A549 (cell line): ENCODE measurements around the gene HAND1.

Experiments
- CTCF ChIP-seq: fragments of >200 bp; sonication (Bioruptor Twin); formaldehyde crosslinking; IDR thresholded peaks from 3 replicates; pipeline ENCODE4 v1.5.1; 2016
- EP300 ChIP-seq, 2 experiments: fragments of >200 bp; sonication (Bioruptor Twin); formaldehyde crosslinking; IDR thresholded peaks; 2 replicates in 1 of 2; 3 replicates in 1 of 2; pipeline ENCODE4 v1.6.1; 2016 to 2017
- ESRRA ChIP-seq: fragments of 150-350 bp; IDR thresholded peaks from 2 replicates; pipeline ENCODE4 v1.6.1; 2014; ENCODE audit warnings: mild to moderate bottlenecking, low read length, borderline replicate concordance
- GATA3 ChIP-seq: IDR thresholded peaks from 2 replicates; pipeline ENCODE4 v1.6.1; 2012; ENCODE audit warnings: borderline replicate concordance
- JUN ChIP-seq, 2 experiments: fragments of >200 bp; sonication (Bioruptor Twin); formaldehyde crosslinking; IDR thresholded peaks; 2 replicates in 1 of 2; 3 replicates in 1 of 2; pipeline ENCODE4 v1.6.1; 2016 to 2017
- MAFK ChIP-seq: fragments of 450-650 bp; IDR thresholded peaks from 2 replicates; pipeline ENCODE4 v1.6.1; 2014; ENCODE audit not compliant: partially characterized antibody
- MYC ChIP-seq: IDR thresholded peaks from 2 replicates; pipeline ENCODE4 v1.6.1; 2012; ENCODE audit warnings: mild to moderate bottlenecking, inconsistent platforms, low read length, improper control_type of control experiment, borderline replicate concordance
- NFE2L2 ChIP-seq: fragments of 150-350 bp; conservative IDR thresholded peaks from 2 replicates; pipeline ENCODE4 v1.6.1; 2014; ENCODE audit warnings: low read length
- NR3C1 ChIP-seq: fragments of >200 bp; sonication (Bioruptor Twin); formaldehyde crosslinking; IDR thresholded peaks from 3 replicates; pipeline ENCODE4 v1.6.1; 2017
- PBX3 ChIP-seq: IDR thresholded peaks from 2 replicates; pipeline ENCODE4 v1.6.1; 2012
- POLR2A ChIP-seq: IDR thresholded peaks from 2 replicates; pipeline ENCODE4 v1.6.1; 2012; ENCODE audit warnings: mild to moderate bottlenecking, low read length
- SMC3 ChIP-seq: fragments of >200 bp; sonication (Bioruptor Twin); formaldehyde crosslinking; IDR thresholded peaks from 3 replicates; pipeline ENCODE4 v1.6.1; 2018; ENCODE audit warnings: inconsistent platforms
- USF2 ChIP-seq: fragments of 450-650 bp; IDR thresholded peaks from 2 replicates; pipeline ENCODE4 v1.6.1; 2014; ENCODE audit warnings: antibody characterized with exemption

GRCh38 chr5:154430466-154430865 is 47.6 kb downstream of the HAND1 start:
- TF ChIP-seq CTCF (no peak), EP300 (IDR thresholded peaks at IDR 0.05) (no peak), NFE2L2 (no peak), JUN (IDR thresholded peaks at IDR 0.05) (no peak), POLR2A (no peak), ESRRA (no peak), USF2 (no peak), NR3C1 (no peak), MAFK (no peak), GATA3 (no peak), SMC3 (no peak), MYC (no peak), PBX3 (no peak)
